ENCODE results near the gene ADGRL3.

- TF ChIP-seq PPARA (CRISPR knock-in tag; IDR thresholded peaks at IDR 0.05; ENCODE audit: borderline replicate concordance): no peak
- no peak for TF ChIP-seq TOX (CRISPR knock-in tag; IDR thresholded peaks at IDR 0.05; ENCODE audit: borderline replicate concordance)
- no peak for TF ChIP-seq PATZ1 (CRISPR knock-in tag; IDR thresholded peaks at IDR 0.05; ENCODE audit: borderline replicate concordance)
- no peak for TF ChIP-seq GLIS3 (CRISPR knock-in tag; IDR thresholded peaks at IDR 0.05)
- TF ChIP-seq CSDC2 (CRISPR knock-in tag; IDR thresholded peaks at IDR 0.05): no peak
- no peak for TF ChIP-seq CSRNP3 (CRISPR knock-in tag; IDR thresholded peaks at IDR 0.05)
- no peak for TF ChIP-seq TSHZ2 (CRISPR knock-in tag; IDR thresholded peaks at IDR 0.05)
- no peak for TF ChIP-seq ZNF8 (CRISPR knock-in tag; IDR thresholded peaks at IDR 0.05)
- no peak for TF ChIP-seq ZFP3 (CRISPR knock-in tag; IDR thresholded peaks at IDR 0.05)
These were observed 268.0 kb downstream of the ADGRL3 start for GRCh38 chr4:61468024-61468720.
